GM11168 (cell line): ENCODE results near the gene BNIP3.

Experiments
- in situ Hi-C: fragments of 300-500 bp; cut with MboI; formaldehyde crosslinking; loops from one replicate; pipeline ENCODE4 v1.12.0; 2022; ENCODE audit warnings: low sequenced_read_pairs; ENCODE audit not compliant: unreplicated experiment

BNIP3 gene

GRCh38 chr10:131981429-131982184 lies at the start of gene BNIP3:
Gene BNIP3 (minus strand): TSS chr10:131981923. CDS start chr10:131981806, 117 bp downstream.
- in situ Hi-C loops, result no loop called here

DNA sequence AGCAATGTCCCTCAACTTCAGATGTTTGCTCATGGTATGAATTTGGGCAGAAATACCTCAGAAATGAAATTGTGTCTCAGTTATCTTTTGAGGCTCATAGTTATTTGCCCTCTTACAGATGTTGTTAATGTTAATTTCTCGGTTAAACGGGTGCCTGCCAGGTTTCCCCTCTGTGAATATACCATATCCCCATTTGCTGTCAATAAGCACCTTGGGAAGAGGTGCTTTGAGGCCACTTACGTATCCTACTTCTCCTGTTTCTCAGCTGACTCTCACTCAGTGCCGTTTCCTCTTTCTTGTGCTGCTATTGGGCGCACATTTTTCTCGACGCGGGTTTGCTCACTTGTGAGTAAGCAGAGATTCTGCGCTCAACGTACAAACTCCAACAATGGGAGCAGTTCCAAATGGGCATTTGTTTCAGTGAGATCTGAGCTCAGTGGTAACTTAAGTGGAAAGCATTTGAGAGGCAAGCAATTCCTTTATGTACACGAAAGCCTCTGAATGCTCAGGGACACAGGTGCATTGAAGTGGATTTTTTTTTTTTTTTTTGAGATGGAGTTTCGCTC lies 49.3 kb upstream of the BNIP3 start:
- in situ Hi-C loops, result no loop called here

DNA sequence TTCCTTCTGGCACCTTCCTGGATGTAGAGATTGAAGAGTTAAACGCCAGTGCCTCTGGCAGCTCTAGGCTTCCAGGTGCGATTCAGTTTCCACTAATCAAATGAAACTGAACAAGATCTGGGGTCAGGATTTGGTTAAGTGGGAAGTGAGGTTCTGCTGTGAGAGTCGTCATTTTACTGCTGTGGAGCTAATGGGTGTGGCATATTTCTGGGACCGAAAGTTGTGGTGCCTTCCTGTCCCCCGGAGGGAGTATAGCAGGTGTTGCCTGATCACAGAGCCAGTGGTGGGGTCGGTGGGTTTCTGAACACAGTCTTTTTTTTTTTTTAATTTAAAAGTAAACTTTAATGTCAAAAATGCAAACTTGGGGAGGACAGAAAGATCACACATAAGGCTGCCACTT lies 47.0 kb upstream of the BNIP3 start:
- in situ Hi-C loops, result no loop called here

GRCh38 chr10:132027423-132027983 lies 45.8 kb upstream of the BNIP3 start:
- in situ Hi-C loops, result no loop called here

DNA sequence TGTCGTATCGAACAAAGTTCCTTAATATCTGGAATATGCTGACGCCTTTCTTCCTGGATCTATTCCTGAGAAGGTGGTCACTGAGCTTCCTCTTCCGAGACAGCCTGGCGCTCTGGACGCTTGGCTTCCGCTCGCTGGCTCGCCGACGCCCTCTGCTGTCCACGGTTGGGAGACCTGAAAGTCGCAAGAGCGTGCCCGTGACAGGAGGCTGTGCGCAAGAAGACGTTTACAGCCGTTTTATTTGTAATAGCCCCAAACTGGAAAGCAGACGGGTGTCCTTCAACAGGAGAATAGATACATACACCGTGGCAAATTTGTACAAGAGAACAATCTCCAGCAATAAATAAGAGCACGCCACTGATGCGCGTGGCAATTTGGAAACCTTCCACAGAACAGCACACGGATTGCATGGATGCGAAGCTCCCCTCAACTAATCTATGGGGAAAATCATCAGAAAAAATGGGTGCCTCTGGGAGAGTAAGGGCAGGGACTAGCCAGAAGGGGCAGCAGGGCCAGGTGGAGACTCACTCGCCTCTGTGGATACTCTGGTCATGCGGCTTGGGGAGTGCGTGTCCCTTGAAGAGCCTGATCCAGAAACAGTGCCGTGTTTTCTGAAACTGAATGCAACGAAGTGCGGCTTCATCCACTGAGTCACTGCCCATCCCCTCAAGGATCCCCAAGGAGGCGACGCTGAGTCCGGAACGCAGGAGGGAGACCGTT lies 41.5 kb upstream of the BNIP3 start:
- in situ Hi-C loops, result loop anchor here (5.0 kb wide), 1 partner anchor 146 kb away; no protein-coding TSS in a partner anchor

GRCh38 chr10:132022241-132022640 lies 40.5 kb upstream of the BNIP3 start:
- in situ Hi-C loops, result loop anchor here (5.0 kb wide), 1 partner anchor 145 kb away; no protein-coding TSS in a partner anchor

GRCh38 chr10:132021504-132022143 lies 39.9 kb upstream of the BNIP3 start:
- in situ Hi-C loops, result loop anchor here (5.0 kb wide), 1 partner anchor 144 kb away; no protein-coding TSS in a partner anchor

DNA sequence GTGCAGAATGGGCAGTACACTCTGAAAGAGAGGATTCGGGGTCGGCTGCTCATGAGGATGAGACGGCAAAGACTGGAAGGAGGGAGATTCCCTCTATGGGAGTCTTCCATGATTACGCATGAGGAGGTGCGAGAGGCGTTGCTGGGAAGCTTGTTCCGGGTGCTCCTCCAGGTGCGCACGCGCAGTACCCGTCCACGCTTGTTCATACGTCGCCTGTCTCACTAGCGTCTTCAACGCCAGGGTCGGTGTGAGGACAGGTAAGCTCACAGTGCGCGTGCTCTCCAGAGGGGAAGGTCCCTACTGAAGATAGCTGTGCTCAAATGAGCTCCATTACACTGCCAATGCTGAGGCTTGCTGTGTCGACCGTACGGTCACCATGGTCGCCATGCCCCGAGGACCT lies 39.3 kb upstream of the BNIP3 start:
- in situ Hi-C loops, result loop anchor here (5.0 kb wide), 1 partner anchor 144 kb away; no protein-coding TSS in a partner anchor

- in situ Hi-C loops, result loop anchor here (5.0 kb wide), 1 partner anchor 143 kb away; no protein-coding TSS in a partner anchor
Observed at GRCh38 chr10:132020456-132020855, 38.7 kb upstream of the BNIP3 start.

- in situ Hi-C loops, result no loop called here
Observed at GRCh38 chr10:132019366-132019765, 37.6 kb upstream of the BNIP3 start.

DNA sequence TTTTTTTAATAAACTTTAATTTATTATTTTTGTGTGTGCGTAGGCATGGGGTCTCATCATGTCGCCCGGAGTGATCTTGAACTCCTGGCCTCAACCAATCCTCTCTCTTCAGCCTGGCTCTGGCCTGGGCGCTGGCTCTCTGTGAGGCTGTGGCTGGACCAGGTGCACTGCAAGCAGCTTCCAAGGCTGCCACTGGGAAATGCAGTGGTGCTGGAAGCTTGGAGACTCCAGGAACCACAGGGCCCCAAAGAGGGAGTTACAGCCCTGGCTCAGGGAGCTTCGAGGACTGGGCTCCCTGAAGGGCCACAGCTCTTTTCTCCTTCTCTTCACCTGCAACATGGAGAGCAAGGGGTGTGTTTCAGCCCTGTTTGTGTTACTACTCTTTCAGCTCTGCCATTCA lies 36.7 kb upstream of the BNIP3 start:
- in situ Hi-C loops, result no loop called here

GRCh38 chr10:132016514-132016913 lies 34.8 kb upstream of the BNIP3 start:
- in situ Hi-C loops, result no loop called here

GRCh38 chr10:132011445-132011844 lies 29.7 kb upstream of the BNIP3 start:
- in situ Hi-C loops, result no loop called here

DNA sequence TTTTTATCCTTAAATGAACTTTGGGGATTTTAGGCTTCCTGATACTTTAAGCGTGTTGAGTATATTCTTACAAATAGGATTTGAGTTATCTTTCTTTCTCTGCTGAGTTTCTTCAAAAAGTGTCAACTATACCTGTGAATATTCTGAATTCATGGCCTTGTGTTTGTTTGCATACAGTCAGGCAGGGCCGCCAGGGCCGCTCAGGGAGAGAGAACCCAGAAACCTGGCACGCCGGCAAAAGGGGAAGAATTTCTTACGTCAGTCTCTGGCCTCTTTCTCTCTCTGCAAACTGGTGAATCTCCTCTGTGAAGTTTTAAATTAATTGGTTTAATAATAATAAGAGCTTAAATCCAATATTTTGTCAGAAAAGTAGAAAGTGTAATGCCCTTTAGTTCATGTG lies 29.3 kb upstream of the BNIP3 start:
- in situ Hi-C loops, result no loop called here

DNA sequence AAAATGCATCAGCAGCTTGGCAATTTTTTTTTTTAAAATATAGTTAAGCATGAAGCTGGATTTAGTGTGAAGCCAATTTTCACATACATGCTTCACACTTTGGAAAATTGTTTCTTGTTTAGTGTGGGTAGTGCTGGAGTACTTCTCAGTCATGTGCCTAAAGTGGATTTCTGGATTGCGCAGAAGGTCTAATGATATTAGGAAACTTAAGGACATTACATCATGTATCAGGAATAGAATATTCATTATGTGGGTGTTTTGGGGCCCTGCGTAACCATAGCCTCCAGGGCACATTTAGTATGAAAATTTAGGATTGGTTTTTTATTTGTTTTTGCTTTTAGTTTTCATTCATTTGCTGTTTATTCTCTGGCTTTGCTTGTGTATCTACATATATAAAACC lies 28.8 kb upstream of the BNIP3 start:
- in situ Hi-C loops, result no loop called here

GRCh38 chr10:132009575-132009974 lies 27.9 kb upstream of the BNIP3 start:
- in situ Hi-C loops, result no loop called here

DNA sequence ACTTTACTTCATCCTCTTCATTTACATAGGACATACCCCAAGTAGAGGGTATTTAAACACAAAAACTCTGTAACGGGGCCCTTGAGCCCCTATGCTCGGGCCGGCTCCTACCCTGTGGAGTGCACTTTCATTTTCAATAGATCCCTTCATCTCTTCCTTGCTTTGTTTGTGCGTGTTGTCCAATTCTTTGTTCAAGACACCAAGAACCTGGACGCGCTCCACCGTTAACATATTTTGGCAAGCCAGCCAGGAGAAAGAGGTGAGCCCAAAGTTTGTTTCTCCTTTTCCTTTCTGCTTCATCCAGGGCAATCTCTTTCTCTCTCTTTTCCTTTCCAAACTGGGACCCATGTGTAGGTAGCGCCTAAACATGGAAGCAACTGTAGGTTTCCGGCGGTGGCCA lies 26.0 kb upstream of the BNIP3 start:
- in situ Hi-C loops, result no loop called here

DNA sequence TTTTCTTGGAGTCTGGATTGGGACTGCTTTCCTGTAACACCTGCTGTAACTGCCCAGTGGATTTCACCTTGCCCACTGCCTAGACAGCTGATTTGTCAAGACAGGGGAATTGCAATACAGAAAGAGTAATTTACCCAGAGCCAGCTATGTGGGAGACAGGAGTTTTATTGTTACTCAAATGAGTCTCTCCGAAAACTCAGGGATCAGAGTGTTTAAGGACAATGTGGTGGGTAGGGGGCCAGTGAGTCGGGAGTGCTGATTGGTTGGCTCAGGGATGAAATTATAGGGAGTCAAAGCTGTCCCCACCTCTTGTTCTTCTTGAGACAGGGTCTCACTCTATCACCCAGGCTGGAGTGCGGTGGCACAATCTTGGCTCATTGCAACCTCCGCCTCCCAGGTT lies 25.2 kb upstream of the BNIP3 start:
- in situ Hi-C loops, result no loop called here

- in situ Hi-C loops, result no loop called here
Observed at GRCh38 chr10:132005147-132005546, 23.4 kb upstream of the BNIP3 start.

DNA sequence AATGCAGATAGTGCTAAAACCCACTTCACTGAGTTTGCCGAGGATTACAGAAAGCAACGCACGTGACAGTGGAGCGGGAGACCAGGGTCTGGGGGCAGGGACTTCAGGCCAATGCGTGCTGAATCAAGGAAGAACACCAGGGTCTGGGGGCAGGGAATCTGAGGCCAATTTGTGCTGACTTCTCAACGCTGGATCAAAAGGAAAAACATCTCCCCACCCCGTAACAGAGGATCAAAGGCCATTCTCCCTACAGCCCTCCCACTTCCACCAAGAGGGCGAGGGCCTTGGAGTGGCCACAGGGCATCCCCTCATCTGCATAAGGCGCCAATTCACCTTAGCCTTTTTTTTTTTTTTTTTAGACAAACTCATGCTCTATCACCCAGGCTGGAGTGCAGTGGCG lies 22.3 kb upstream of the BNIP3 start:
- in situ Hi-C loops, result no loop called here
